Rectal smooth muscle tissue (tissue), 1 donor: ENCODE results near the gene BIRC7.

Experiments
- H3K27ac ChIP-seq: one replicate; pipeline ENCODE4 v1.7.0; 2013; ENCODE audit warnings: low read depth, low read length, inconsistent platforms
- H3K27me3 ChIP-seq: one replicate; pipeline ENCODE4 v1.7.0; 2013; ENCODE audit warnings: low read length; ENCODE audit not compliant: control insufficient read depth, insufficient read depth
- H3K36me3 ChIP-seq: one replicate; pipeline ENCODE4 v1.7.0; 2013; ENCODE audit warnings: low read length; ENCODE audit not compliant: control insufficient read depth, insufficient read depth
- H3K4me1 ChIP-seq: one replicate; pipeline ENCODE4 v1.7.0; 2013; ENCODE audit warnings: low read length; ENCODE audit not compliant: control insufficient read depth, insufficient read depth
- H3K4me3 ChIP-seq: one replicate; pipeline ENCODE4 v1.7.0; 2013; ENCODE audit warnings: low read length
- H3K9ac ChIP-seq: one replicate; pipeline ENCODE4 v1.7.0; 2013; ENCODE audit warnings: low read length

BIRC7 gene

DNA sequence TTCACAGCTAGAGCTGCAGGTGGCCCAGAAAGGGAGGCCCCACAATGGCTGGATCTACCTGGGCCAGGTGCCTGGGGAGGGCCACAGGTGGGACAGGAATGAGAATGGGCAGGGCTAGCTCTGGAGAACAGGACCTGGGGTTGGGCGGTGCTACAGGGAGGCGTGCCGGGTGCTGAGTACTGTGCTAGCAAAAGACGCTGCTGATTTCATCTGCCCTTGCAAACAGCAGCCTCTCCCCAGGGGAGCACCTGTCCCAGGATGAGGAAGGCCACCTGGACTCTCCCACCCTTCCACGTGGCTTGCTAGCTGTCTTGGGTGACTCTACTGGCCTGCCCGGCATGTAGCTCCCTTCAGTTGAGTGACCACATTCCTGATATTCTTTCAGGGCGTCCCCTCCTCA lies 13.2 kb upstream of the BIRC7 start:
- H3K4me3 ChIP-seq = no peak overlapping the region
- H3K36me3 ChIP-seq = no peaks in the 10 kb centered on the region
- H3K9ac ChIP-seq = no peak overlapping the region
- no peaks in the 10 kb centered on the region for H3K27me3 ChIP-seq
- H3K27ac ChIP-seq = no peak overlapping the region
- peaks cover 2% of the 10 kb centered on the region for H3K4me1 ChIP-seq

- no peak overlapping the region for H3K4me3 ChIP-seq
- no peaks in the 10 kb centered on the region for H3K36me3 ChIP-seq
- no peaks in the 10 kb centered on the region for H3K27me3 ChIP-seq
- H3K9ac ChIP-seq = no peak overlapping the region
- no peak overlapping the region for H3K27ac ChIP-seq
- H3K4me1 ChIP-seq = peaks cover 2% of the 10 kb centered on the region
Measured at GRCh38 chr20:63223121-63223825, 12.4 kb upstream of the BIRC7 start.

- H3K27me3 ChIP-seq = no peaks in the 10 kb centered on the region
Measured at GRCh38 chr20:63223826-63224207, 11.9 kb upstream of the BIRC7 start.

DNA sequence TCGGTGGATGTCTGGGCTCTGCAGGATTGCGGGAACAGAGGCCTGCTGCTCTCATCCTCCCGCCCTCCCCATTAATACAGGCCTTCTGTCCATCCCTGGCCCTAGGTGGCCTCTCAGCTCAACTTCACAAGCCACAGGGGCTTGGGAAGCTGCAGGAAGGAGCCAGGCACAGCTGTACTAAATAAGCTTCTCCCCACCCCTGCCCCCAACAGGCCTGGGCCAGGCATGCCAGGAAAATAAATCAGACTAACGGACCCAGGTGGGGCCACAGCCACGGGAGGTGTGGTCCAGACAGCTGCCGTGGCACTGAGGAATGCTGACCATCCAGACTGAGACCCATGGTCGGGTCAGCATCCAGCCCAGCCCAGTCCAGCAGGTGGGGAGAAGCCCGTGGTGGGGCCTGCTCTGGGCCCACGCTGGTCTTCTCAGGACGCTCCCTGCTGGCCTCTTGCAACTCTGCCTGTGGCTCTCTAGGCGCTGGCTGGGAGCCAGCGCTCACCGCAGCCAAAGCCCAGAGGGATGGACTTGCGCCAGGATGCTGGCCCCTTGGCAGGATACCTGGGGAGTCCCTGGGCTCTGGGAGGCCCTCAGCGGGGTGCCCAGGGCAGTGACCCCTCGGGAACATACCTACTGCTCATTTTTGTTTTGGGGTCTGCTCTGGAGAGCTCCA lies 11.2 kb upstream of the BIRC7 start:
- Histone ChIP-seq H3K27ac (no peak overlapping the region), H3K4me1 (peaks cover 2% of the 10 kb centered on the region), H3K4me3 (no peak overlapping the region), H3K36me3 (no peaks in the 10 kb centered on the region), H3K27me3 (no peaks in the 10 kb centered on the region), H3K9ac (no peak overlapping the region)

More at GRCh38 chr20:63223826-63224207, 11.9 kb upstream of the BIRC7 start:
- Histone ChIP-seq H3K9ac (no peak overlapping the region), H3K4me1 (peaks cover 2% of the 10 kb centered on the region), H3K4me3 (no peak overlapping the region), H3K27ac (no peak overlapping the region), H3K36me3 (no peaks in the 10 kb centered on the region)

GRCh38 chr20:63225082-63225454 lies 10.6 kb upstream of the BIRC7 start:
- Histone ChIP-seq H3K4me1 (peaks cover 2% of the 10 kb centered on the region), H3K27me3 (no peaks in the 10 kb centered on the region), H3K4me3 (no peak overlapping the region), H3K27ac (no peak overlapping the region), H3K9ac (no peak overlapping the region), H3K36me3 (no peaks in the 10 kb centered on the region)

- no peaks in the 10 kb centered on the region for H3K36me3 ChIP-seq
- no peak overlapping the region for H3K4me3 ChIP-seq
- H3K9ac ChIP-seq = no peak overlapping the region
- H3K4me1 ChIP-seq = peaks cover 2% of the 10 kb centered on the region
- no peaks in the 10 kb centered on the region for H3K27me3 ChIP-seq
- no peak overlapping the region for H3K27ac ChIP-seq
Measured at GRCh38 chr20:63226042-63226943, 9.4 kb upstream of the BIRC7 start.

DNA sequence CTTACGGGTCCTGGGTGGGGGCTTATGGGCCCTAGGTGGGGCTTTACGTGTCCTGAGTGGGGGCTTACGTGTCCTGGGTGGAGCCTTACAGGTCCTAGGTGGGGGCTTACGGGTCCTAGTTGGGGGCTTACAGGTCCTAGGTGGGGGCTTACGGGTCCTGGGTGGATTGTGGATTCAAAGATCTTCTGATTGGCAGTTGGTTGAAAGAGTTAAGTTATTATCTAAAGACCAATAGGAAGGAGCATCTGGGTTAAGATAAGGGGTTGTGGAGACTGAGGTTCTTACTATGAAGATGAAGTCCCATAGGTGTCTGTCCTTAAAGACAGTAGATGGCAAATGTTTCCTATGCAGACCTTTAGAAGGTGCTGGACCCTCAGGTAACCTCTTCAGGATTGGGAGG lies 8.4 kb upstream of the BIRC7 start:
- H3K9ac ChIP-seq = no peak overlapping the region
- H3K4me3 ChIP-seq = no peak overlapping the region
- H3K27me3 ChIP-seq = no peaks in the 10 kb centered on the region

GRCh38 chr20:63228806-63229205 lies 6.9 kb upstream of the BIRC7 start:
- H3K27me3 ChIP-seq = no peaks in the 10 kb centered on the region
- no peaks in the 10 kb centered on the region for H3K36me3 ChIP-seq
- H3K9ac ChIP-seq = no peak overlapping the region
- no peak overlapping the region for H3K4me3 ChIP-seq
- H3K27ac ChIP-seq = no peak overlapping the region
- peaks cover 2% of the 10 kb centered on the region for H3K4me1 ChIP-seq

More for the DNA sequence above, 8.4 kb upstream of the BIRC7 start:
- Histone ChIP-seq H3K4me1 (peaks cover 2% of the 10 kb centered on the region), H3K27ac (no peak overlapping the region), H3K36me3 (no peaks in the 10 kb centered on the region)

- Histone ChIP-seq H3K27me3 (no peaks in the 10 kb centered on the region), H3K36me3 (no peaks in the 10 kb centered on the region), H3K27ac (no peak overlapping the region), H3K4me3 (no peak overlapping the region), H3K9ac (no peak overlapping the region), H3K4me1 (no peaks in the 10 kb centered on the region)
Measured at GRCh38 chr20:63230800-63231268, 4.9 kb upstream of the BIRC7 start.

DNA sequence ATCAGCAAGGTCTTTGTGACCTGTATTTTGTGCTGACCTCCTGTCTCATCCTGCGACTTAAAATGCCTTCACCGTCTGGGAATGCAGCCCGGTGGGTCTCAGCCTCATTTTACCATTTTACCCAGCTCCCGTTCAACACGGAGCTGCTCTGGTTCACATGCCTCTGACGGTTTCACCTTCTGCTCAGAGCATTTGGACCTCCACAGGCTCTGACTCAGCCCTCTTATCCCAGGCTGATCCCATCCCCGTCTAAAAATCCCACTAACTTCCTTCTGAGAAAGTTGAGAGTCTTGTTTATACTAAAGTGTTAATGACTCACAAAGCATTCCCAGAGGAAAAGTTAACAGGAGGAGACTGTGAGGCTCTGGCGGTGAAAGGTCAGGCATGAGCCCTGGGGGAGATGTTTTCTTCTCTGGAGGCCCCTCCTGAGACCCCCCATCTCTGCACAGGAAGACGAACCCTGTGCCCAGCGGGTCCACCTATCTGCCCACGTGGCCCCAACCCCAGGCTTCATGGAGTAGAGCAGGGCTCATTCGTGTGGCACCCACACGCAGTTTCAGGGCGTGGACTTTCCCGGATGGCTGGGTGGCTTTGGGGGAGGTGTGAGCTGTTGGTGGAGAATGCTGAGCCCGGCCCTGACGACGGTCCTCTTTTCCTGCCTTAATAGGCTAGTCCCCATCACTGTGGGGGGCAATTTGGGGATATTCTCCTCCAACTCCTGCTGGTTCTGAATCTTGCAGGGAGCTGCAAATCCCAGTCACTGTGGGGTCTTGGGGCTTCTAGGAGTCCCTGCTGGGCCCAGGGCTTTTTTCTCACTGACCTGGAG lies 3.3 kb upstream of the BIRC7 start:
- Histone ChIP-seq H3K9ac (no peak overlapping the region), H3K27ac (no peak overlapping the region), H3K36me3 (no peaks in the 10 kb centered on the region), H3K27me3 (no peaks in the 10 kb centered on the region), H3K4me1 (no peaks in the 10 kb centered on the region), H3K4me3 (no peak overlapping the region)

GRCh38 chr20:63233061-63233344 lies 2.7 kb upstream of the BIRC7 start:
- Histone ChIP-seq H3K9ac (no peak overlapping the region), H3K4me3 (no peak overlapping the region), H3K27me3 (no peaks in the 10 kb centered on the region), H3K36me3 (no peaks in the 10 kb centered on the region), H3K4me1 (no peaks in the 10 kb centered on the region), H3K27ac (no peak overlapping the region)

- no peak overlapping the region for H3K9ac ChIP-seq
- no peaks in the 10 kb centered on the region for H3K4me1 ChIP-seq
- no peaks in the 10 kb centered on the region for H3K27me3 ChIP-seq
- H3K27ac ChIP-seq = no peak overlapping the region
- H3K36me3 ChIP-seq = no peaks in the 10 kb centered on the region
- no peak overlapping the region for H3K4me3 ChIP-seq
Measured at GRCh38 chr20:63233924-63234323, 1.8 kb upstream of the BIRC7 start.
